ENCODE data around the gene RFX2. TPM values are rescaled to one million over a fixed set of nuclear protein-coding genes. Genes with fewer than 3 reads are reported as not detected.

Gene RFX2
- total RNA-seq, 1 experiment from 2014 or later = 4.6 TPM

DNA sequence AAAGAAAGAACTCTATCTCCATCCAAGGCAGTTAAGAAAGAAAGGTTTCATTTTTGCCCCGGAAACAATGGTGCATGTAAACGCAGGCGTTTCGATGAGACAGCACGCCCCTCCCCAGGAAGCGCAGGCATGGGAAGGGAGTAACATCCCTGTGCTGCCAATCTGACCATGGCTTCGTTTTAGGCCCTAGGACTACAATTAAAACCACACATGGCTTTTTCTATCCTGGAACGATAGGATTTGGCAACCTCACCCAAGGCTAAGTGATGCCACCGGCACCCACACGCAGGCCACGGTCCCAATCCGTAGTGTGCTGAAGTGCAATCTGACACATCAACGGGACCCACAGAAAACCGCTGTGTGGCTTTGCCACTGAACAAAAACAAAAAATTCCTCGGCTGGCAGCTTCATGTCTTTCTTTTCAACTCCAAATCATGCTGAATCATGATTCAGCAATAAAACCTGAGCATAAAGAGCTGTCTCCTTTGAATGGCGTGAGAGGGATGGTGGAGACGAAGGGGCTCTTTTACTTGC is 156.6 kb downstream of the RFX2 start (continued):
- TF ChIP-seq, protein P1, sequence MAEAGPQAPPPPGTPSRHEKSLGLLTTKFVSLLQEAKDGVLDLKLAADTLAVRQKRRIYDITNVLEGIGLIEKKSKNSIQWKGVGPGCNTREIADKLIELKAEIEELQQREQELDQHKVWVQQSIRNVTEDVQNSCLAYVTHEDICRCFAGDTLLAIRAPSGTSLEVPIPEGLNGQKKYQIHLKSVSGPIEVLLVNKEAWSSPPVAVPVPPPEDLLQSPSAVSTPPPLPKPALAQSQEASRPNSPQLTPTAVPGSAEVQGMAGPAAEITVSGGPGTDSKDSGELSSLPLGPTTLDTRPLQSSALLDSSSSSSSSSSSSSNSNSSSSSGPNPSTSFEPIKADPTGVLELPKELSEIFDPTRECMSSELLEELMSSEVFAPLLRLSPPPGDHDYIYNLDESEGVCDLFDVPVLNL (CRISPR knock-in tag; IDR thresholded peaks at IDR 0.05; ENCODE audit: borderline replicate concordance, low read depth) = no peak
- TF ChIP-seq ESRRA (CRISPR knock-in tag; IDR thresholded peaks at IDR 0.05; ENCODE audit: borderline replicate concordance) (no peak), NFYB (CRISPR knock-in tag; conservative IDR thresholded peaks at IDR 0.05; ENCODE audit: low read depth) (no peak)
- TF ChIP-seq, protein P2, sequence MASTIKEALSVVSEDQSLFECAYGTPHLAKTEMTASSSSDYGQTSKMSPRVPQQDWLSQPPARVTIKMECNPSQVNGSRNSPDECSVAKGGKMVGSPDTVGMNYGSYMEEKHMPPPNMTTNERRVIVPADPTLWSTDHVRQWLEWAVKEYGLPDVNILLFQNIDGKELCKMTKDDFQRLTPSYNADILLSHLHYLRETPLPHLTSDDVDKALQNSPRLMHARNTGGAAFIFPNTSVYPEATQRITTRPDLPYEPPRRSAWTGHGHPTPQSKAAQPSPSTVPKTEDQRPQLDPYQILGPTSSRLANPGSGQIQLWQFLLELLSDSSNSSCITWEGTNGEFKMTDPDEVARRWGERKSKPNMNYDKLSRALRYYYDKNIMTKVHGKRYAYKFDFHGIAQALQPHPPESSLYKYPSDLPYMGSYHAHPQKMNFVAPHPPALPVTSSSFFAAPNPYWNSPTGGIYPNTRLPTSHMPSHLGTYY (CRISPR knock-in tag; IDR thresholded peaks at IDR 0.05) = no peak

DNA sequence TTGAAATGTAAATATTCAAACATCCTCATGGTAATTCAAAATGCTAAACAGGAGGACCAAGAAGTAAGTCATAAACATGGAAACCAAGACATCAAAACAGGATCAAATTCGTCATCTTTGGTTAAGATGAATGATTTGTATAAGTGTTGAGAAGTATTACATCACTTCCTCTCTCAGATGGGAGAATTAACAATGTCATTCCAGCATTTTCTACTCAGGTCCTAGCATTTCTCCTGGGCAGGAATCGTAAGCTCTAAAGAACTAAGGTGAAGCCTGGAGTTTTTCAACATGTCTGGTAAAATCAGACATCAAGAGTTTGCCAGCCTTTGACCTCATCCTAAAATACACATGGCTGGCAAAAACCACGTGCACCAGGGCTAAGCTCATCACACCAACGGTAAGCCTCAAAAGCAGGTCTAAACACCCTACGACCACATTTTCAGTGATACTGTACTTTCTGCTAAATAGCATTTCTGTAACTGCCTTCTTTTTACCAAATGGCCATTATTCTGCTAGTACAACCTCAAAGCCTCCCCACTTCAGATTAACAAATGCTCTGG is 157.2 kb downstream of the RFX2 start:
- peaks cover 96% of the 10 kb centered on the region for H3K4me1 Mint-ChIP-seq
- ChIA-PET POLR2A (no interaction called here), CTCF (interaction anchor here (0.6 to 9.0 kb wide), 6 partner anchors 15 to 263 kb away, joined by 3 to 95 read pairs (median 16); partner anchors contain the start of gene RPL36)
- H3K36me3 Mint-ChIP-seq = no peaks in the 10 kb centered on the region
- H3K27ac Mint-ChIP-seq = peak overlapping the region; percentile 85
- DNase-seq (ENCODE audit: low spot score) (no peak), ATAC-seq (no peak)
- no peaks in the 10 kb centered on the region for H3K9me3 Mint-ChIP-seq
- H3K4me3 Mint-ChIP-seq = peak overlapping the region; percentile 22
- TF ChIP-seq, protein P3, sequence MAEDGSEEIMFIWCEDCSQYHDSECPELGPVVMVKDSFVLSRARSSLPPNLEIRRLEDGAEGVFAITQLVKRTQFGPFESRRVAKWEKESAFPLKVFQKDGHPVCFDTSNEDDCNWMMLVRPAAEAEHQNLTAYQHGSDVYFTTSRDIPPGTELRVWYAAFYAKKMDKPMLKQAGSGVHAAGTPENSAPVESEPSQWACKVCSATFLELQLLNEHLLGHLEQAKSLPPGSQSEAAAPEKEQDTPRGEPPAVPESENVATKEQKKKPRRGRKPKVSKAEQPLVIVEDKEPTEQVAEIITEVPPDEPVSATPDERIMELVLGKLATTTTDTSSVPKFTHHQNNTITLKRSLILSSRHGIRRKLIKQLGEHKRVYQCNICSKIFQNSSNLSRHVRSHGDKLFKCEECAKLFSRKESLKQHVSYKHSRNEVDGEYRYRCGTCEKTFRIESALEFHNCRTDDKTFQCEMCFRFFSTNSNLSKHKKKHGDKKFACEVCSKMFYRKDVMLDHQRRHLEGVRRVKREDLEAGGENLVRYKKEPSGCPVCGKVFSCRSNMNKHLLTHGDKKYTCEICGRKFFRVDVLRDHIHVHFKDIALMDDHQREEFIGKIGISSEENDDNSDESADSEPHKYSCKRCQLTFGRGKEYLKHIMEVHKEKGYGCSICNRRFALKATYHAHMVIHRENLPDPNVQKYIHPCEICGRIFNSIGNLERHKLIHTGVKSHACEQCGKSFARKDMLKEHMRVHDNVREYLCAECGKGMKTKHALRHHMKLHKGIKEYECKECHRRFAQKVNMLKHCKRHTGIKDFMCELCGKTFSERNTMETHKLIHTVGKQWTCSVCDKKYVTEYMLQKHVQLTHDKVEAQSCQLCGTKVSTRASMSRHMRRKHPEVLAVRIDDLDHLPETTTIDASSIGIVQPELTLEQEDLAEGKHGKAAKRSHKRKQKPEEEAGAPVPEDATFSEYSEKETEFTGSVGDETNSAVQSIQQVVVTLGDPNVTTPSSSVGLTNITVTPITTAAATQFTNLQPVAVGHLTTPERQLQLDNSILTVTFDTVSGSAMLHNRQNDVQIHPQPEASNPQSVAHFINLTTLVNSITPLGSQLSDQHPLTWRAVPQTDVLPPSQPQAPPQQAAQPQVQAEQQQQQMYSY (CRISPR knock-in tag; IDR thresholded peaks at IDR 0.05) = no peak
- TF ChIP-seq, protein P4, sequence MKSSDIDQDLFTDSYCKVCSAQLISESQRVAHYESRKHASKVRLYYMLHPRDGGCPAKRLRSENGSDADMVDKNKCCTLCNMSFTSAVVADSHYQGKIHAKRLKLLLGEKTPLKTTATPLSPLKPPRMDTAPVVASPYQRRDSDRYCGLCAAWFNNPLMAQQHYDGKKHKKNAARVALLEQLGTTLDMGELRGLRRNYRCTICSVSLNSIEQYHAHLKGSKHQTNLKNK (CRISPR knock-in tag; IDR thresholded peaks at IDR 0.05) = no peak
- TF ChIP-seq, protein P5, sequence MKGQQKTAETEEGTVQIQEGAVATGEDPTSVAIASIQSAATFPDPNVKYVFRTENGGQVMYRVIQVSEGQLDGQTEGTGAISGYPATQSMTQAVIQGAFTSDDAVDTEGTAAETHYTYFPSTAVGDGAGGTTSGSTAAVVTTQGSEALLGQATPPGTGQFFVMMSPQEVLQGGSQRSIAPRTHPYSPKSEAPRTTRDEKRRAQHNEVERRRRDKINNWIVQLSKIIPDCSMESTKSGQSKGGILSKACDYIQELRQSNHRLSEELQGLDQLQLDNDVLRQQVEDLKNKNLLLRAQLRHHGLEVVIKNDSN (CRISPR knock-in tag; IDR thresholded peaks at IDR 0.05) = no peak
- TF ChIP-seq, protein P6, sequence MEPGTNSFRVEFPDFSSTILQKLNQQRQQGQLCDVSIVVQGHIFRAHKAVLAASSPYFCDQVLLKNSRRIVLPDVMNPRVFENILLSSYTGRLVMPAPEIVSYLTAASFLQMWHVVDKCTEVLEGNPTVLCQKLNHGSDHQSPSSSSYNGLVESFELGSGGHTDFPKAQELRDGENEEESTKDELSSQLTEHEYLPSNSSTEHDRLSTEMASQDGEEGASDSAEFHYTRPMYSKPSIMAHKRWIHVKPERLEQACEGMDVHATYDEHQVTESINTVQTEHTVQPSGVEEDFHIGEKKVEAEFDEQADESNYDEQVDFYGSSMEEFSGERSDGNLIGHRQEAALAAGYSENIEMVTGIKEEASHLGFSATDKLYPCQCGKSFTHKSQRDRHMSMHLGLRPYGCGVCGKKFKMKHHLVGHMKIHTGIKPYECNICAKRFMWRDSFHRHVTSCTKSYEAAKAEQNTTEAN (CRISPR knock-in tag; IDR thresholded peaks at IDR 0.05) = no peak
- TF ChIP-seq ESRRA (CRISPR knock-in tag; IDR thresholded peaks at IDR 0.05; ENCODE audit: borderline replicate concordance) (no peak), EMX1 (CRISPR knock-in tag; IDR thresholded peaks at IDR 0.05) (no peak), ZNF317 (CRISPR knock-in tag; IDR thresholded peaks at IDR 0.05; ENCODE audit: borderline replicate concordance, low read depth) (no peak), CREB1 (CRISPR knock-in tag; IDR thresholded peaks at IDR 0.05) (no peak), FOXK1 (CRISPR knock-in tag; IDR thresholded peaks at IDR 0.05) (no peak), NR2C2 (CRISPR knock-in tag; IDR thresholded peaks at IDR 0.05) (no peak), MXD4 (CRISPR knock-in tag; IDR thresholded peaks at IDR 0.05; ENCODE audit: borderline replicate concordance) (no peak), ZNF396 (CRISPR knock-in tag; IDR thresholded peaks at IDR 0.05; ENCODE audit: borderline replicate concordance) (no peak), PRRX2 (CRISPR knock-in tag; IDR thresholded peaks at IDR 0.05) (no peak), SOX15 (CRISPR knock-in tag; IDR thresholded peaks at IDR 0.05) (no peak), CREM (CRISPR knock-in tag; IDR thresholded peaks at IDR 0.05) (no peak), FOXJ3 (CRISPR knock-in tag; IDR thresholded peaks at IDR 0.05; ENCODE audit: borderline replicate concordance) (no peak), TEAD1 (CRISPR knock-in tag; IDR thresholded peaks at IDR 0.05) (no peak)
- TF ChIP-seq, protein P7, sequence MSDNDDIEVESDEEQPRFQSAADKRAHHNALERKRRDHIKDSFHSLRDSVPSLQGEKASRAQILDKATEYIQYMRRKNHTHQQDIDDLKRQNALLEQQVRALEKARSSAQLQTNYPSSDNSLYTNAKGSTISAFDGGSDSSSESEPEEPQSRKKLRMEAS (CRISPR knock-in tag; IDR thresholded peaks at IDR 0.05) = no peak
- TF ChIP-seq, protein P8, sequence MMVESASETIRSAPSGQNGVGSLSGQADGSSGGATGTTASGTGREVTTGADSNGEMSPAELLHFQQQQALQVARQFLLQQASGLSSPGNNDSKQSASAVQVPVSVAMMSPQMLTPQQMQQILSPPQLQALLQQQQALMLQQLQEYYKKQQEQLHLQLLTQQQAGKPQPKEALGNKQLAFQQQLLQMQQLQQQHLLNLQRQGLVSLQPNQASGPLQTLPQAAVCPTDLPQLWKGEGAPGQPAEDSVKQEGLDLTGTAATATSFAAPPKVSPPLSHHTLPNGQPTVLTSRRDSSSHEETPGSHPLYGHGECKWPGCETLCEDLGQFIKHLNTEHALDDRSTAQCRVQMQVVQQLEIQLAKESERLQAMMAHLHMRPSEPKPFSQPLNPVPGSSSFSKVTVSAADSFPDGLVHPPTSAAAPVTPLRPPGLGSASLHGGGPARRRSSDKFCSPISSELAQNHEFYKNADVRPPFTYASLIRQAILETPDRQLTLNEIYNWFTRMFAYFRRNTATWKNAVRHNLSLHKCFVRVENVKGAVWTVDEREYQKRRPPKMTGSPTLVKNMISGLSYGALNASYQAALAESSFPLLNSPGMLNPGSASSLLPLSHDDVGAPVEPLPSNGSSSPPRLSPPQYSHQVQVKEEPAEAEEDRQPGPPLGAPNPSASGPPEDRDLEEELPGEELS (CRISPR knock-in tag; IDR thresholded peaks at IDR 0.05) = no peak
- H3K27me3 Mint-ChIP-seq (ENCODE audit: low read depth) = no peaks in the 10 kb centered on the region; the same call in 1 of the 2 replicates

Data from WTC11 (cell line).